Fibroblast of peridontal ligament (primary cell): ENCODE measurements around the gene SERP2.

Source experiments
- DNase-seq: peaks from one replicate; pipeline ENCODE4 v3.0.0-alpha.2; 2010; ENCODE audit errors: extremely low read depth

Gene SERP2

DNA sequence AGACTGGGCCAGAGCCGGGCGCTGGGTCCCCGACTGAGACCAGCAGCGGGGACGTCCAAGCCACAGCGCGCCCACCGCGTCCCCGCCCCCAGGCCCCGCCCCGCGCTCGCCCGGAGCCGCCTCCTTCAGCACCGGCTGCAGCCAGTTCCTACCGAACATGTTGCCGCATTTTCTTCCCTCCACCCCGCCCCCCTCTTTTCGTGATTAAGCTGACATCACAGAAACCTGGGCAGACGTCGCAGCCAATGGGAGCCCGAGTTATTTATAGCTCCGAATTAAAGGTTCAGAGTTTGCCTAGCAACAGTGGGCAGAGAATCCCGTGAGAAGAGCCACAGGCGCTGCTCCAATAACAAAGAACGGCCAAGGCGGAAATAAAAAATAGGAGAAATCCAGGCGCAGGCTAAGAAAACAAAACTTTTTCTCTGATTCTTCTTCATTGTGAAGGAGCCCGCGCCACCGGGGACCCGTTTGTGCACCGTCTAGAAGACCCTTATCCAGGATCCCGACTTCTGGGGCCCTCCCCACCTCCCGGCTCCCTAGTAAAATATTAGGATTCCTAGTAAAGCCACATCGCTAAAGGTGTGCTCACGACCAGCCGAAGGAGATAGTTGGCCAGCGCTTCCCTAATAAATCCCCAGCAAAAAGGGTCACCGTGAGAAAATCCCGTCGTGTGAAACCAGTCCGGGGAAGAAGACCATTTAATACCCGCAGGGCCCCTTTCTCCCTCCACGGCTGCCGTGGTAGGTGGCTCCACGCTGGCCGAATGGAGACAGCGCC lies 61.7 kb downstream of the SERP2 start:
- peak; percentile 98 for DNase-seq

DNA sequence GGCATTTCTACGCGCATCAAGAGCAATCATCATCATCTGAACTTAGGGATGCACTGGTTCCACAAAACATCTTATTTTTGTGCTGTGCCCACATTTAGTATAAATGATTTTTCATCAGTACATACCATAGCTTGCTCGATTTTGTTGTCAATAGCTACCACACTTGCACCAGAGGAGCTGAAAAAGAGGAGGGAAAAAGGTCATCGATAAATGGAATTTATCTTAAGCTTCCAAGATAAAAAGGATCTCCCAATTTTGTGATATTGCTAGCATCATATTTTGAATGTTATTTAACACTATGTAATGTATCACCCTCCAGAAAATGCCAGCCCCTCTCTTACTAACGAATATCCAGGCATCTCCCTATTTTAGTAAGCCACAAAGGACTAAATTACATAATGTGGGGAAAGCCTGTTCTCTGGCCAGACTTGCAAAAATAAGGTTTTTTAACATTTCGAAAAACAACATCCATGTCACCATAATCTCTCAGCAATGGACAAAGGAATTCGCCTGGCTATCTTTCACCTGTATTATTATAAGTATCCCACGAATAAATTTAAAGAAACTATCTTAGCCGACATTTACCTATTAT lies 62.4 kb downstream of the SERP2 start:
- DNase-seq = no peak

DNA sequence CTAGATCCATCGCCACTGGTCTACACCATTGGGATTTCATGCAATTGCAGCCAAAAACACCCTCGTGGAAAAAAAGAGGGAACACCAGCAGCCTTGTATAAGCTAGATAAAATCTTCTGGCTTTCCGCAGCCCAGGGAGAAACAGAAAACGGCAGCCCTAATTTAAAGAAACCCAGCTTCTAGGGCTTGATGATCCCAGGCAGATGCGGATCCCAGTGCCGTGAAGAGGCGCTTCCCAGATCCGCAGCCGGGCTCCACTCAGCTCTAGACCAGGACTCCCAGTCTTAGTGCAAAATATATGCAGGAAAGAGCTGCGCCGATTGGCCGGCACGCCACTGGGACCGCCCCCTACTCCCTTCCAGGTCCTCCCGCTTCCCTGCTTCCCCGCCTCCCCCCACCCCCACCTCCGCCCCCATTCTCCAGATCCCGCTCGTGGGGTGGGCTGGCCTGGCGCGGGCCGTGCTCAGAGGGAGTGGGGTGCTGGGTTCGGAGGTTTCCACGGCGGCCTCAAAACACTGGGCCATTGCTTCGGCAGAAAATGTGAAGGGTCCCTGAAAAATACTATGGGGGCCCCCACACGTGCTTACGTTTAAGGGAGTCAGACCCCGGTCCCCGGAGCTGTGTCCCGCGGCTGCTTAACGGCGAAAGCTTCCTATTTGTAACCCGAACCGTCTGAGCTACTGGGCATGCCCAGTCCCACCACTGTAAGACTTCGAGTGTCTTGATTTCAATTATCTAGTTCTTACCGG lies 63.1 kb downstream of the SERP2 start:
- DNase-seq = peak; percentile 89

DNA sequence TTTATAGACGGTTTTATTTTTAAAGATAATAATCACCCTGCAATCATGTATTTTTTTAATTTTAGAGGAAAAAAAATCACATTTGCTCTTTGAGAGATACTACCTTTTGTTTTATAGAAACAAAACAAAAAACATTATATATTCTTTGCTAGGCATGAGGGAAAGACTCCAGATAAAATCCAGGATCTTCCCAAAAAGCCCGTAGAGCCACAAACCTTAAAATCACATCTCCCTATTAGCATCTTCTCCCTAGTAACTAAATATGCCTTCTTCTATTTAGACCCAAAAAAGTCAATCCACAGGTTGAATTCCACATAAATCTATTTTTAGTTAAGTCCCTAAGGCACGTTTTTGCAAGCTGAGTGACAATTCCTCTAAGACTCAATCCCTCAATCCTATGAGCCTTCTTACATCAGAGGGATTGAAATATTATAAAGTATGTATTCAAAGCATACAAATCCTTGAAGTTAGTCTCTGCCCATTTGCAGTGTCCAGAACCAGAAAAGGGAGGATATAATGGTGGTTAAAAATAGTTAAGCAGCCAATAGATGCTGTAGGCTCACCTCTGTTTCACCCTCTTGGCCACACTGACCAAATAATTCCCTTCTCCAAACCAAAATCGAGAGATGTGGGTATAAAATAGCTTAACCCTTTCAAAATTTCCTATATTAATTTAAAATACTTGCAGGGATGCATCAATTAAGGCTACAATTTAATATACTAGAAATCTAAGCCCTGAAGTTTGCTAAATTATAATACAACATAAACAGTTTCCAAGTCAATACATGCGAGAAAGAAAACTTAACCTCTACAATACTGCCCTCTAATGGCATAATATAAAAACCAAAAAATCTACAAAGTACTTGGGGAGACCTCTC lies 64.0 kb downstream of the SERP2 start:
- peak; percentile 76 for DNase-seq

DNA sequence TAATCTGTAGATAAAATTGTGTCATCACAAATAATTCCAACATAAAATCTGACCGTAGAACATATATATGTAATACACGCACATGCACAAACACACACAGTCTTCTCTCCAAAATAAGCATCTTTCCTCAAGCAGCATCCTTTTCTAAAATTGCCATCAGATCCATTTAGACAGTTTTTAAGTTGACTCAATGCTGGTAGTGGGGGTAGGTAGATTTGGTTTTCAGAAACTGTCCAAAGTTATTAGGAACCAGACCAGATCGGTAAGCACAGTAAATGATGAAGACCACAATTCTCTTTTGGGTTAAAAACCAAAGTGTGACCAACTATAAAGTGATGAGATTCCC lies 64.6 kb downstream of the SERP2 start:
- no peak for DNase-seq

DNA sequence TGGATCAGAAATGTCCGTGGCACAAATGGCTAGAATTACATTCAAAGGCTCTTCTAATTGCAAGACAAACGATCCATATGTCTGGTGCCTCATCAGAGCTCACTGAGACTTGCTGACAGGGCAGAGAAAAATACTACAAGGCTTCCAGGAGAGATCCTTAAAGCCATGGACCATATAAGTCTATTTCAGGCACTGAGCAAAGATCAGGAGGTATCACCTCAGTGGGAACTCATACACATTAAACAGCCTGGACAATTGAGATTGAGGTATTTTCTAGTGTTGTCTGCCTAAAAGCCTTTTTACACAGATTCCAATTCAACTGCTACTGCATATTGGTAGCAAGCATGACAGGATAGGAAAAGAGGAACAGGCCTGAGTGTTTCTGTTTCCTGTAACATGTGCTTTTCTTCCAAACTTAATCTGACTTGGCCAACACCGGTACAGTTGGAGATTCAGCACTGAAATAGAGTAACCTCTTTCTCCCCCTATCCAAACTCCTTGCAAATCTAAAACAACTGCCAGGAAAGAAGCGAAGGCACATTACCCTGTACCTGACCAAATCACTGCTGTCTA lies 65.9 kb downstream of the SERP2 start:
- DNase-seq = peak; percentile 16

DNA sequence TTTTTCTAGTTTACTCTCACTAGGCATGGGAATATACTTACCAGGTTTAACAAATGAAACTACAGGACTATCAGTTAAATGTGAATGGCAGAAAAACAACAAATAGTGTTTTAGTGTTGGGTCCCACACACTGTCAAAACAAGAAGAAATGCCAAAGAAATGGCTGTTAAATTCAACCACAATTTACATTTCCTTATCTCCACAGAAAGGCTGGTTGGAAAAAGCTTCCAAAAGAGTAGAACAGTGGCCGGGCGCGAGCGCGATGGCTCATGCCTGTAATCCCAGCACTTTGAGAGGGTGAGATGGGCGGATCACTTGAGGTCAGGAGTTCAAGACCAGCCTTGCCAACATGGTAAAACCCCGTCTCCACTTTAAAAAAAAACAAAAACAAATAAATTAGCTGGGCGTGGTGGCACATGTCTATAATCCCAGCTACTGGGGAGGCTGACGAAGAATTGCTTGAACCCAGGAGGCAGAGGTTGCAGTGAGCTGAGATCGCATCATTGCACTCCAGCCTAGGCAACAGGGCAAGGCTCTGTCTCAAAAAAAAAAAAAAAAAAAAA lies 66.5 kb downstream of the SERP2 start:
- DNase-seq = no peak
